Stimulated activated CD4-positive, alpha-beta T cell treated with anti-CD3 and anti-CD28 coated beads, TNF-alpha, amount 100 ng/mL, for 1 hour (primary cell): ENCODE data around the gene SPNS2.

Experiments used
- DNase-seq, 3 donors: peaks; one replicate each; pipeline ENCODE4 v3.0.0-alpha.2; 2020; ENCODE audit warnings: low read depth in 3 of 3, low spot score in 1 of 3

SPNS2 gene

DNA sequence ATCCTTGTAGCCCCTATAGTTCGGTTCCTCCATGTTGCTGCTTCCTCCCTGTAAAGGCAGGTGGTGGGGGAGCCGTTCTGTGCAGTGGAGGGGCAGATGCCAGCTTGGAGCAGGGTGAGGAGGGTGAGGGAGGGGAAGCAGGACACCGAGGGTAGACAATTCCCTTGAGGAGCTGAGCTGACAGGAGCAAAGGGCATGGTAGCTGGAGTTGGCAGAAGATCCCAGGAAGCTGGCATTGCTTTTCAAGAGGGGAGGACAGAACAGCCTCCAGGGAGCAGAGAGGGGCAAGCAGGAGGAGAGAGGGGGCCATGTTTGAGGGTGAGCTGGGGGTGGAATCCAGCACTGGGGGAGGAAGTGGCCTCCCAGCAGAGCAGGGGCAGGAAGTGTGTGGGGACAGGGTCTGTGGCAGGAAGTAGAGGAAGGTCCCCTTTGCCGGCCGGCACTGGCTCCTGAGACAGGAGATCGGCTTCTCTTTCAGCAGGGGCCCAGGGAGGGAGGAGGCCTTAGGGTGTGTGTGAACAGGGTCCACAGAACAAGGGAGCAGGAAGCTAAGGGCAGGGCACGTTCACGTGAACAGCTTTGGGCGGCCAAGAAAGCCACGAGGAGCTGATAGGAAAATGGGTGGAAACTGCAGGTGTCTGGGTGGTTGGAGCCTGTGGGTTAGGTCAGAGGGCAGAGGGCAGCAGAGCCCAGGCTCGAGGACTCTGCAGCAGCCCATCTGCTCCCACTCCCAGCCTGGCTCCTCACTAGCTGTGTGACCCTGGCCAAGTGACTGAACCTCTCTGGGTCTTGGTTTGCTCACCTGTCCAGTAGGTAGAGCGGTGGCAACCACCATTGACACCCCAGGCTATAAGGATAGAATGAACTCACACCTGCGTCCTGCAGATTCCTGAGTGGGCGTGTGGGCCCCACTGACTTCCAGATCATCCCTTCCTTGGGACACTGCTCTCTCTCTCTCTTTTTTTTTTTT lies 17.5 kb upstream of the SPNS2 start:
- DNase-seq, result no peak

GRCh38 chr17:4482338-4483011 lies 16.2 kb upstream of the SPNS2 start:
- DNase-seq, result no peak

DNA sequence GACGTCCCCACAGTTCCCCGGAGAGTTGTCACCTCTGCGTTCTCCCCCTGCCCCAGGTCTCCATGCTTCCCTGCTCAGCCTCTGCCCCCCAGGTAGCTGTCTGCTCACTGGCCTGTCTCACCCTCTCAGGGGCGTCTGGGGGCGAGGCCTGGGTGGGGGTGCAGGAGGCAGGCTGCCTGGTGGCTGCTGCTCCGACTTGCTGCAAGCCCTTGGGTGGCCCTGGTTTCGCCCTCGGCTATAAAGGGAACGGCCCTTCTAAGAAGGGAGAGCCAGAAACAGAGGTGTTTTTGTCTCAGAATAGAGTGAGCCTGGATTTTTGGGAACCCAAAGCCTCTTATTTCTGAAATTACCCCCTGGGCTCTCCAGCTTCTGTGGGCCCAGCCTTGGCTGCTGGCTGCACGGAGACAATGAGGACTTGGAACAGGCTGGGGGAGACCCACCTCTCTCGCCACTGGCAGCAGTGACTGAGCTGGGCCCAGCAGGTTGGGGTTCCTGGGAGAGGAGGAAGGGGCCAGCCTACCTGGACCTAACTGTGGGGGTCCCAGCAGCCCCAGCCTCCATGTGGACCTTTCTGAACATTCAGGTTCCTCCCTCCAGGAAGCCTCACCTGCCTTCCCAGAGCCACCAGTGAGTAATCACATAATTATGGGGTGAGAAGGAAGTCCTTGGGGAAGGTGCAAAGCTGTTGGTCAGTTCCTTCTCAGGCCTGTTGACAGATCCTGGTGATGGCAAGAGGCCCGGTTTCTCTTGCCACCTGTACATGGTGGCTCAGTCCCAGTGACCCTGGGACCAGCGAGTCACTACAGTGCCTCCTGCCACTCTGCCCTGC lies 15.5 kb upstream of the SPNS2 start:
- no peak for DNase-seq

- peak in 2 of 3 donors; percentile 29 to 37 for DNase-seq
Observed at GRCh38 chr17:4485676-4486646, 12.7 kb upstream of the SPNS2 start.

DNA sequence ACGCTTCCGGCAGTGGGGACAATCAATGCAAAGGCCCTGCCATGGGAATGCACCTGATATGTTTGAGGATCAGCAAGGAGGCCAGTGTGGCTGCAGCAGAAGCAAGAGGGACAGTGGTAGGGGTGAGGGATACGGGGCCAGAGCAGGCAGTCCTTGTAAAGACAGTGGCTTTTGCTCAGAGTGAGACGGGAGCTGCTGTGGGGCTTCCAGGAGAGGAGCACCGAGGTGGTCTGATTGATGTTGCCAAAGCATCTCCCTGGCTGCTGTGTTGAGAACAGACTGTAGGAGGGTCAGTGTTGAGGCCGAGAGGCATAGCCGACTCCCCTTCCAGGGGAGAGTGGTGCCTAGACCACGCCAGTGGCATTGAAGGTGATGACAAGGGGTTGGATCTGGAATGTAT lies 11.4 kb upstream of the SPNS2 start:
- no peak for DNase-seq

GRCh38 chr17:4487820-4488716 lies 10.6 kb upstream of the SPNS2 start:
- no peak for DNase-seq

- no peak for DNase-seq
Observed at GRCh38 chr17:4488989-4489595, 9.6 kb upstream of the SPNS2 start.

- no peak for DNase-seq
Observed at GRCh38 chr17:4490109-4490591, 8.5 kb upstream of the SPNS2 start.

DNA sequence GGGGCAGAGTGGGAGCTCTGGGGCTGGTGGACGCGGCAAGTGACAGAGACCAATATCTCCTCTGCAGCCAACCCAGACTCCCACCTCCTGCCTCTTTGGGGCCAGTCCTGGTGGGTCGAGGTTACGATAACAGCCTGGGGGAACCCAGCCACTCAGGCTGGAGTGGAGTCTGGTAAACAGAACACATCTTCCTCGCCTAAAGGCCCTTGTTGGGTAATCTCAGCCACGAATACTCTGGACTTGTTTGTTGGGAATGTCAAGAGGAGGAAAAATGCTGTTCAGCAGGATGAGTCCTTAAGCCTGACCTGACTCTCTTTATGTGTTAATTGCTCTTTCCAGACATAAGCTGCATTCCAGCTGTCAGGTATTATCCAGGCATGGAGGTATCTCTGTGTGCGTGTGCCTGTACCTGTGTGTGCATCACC lies 8.0 kb upstream of the SPNS2 start:
- DNase-seq, result no peak

GRCh38 chr17:4492721-4493561 lies 5.7 kb upstream of the SPNS2 start:
- DNase-seq, result no peak

GRCh38 chr17:4497101-4497824 lies 1.4 kb upstream of the SPNS2 start:
- no peak for DNase-seq

- no peak for DNase-seq
Observed at GRCh38 chr17:4499431-4500190, 930 bp downstream of the SPNS2 start.

DNA sequence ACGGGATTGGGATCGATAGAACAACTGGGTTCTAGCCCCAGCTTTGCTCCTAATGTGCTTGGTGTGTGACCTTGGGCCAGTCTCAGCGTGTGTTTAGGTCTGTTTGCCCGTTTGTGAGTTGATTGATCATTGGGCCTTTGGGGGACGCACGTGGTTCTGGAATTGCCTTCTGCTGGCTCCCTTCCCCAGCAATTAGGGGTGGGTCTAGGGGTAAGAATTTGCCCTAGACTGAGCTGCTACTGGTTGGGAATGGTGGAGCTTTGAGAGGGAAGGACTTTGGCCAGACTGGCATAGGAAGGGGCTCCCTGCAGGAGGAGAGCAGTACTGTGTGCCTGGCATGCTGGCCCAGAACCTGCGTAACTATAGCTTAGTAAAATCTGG lies 1.5 kb downstream of the SPNS2 start:
- DNase-seq, result no peak

- DNase-seq, result no peak
Observed at GRCh38 chr17:4501295-4501949, 2.7 kb downstream of the SPNS2 start.

DNA sequence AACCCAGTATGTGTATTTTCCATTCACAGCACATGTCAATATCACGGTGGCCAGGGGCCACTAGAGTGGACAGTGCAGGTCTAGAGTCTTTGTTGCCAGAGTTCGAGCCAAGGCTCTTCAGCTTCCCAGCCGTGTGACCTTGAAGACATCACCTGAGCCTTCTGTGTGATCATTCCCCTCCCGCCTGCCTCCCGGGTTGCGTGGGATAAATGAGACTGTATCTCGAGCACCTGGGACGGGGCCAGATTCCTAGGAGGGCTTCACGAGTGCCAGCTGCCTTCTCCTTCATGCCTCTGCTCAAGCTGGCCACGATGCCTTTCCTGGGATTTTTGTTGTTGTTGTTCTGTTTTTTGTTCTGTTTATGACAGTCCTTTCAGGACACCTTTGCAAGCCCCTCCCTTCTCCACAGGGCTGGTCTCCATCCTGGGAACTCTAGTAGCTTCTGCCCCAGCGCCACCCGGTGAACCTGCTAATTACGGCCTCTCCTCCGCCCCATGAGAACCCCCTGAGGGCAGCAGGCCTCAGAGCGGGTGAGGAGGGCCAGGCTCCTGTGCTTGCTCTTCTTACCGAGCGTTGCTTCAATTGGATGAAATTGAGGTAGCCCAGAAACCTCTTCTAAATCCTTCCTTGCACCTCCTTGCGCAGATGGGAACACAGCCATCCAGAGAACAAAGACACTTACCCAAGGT lies 3.9 kb downstream of the SPNS2 start:
- no peak for DNase-seq
